IMR-90 (cell line): Measurements from ENCODE around the gene CDKL4. TPM values are rescaled to one million over a fixed set of nuclear protein-coding genes. Genes with fewer than 3 reads are reported as not detected.

Source experiments
- ATAC-seq: fragments of 200-7000 bp; cut with Tn5 transposase; 2 replicates; pipeline ENCODE4 v1.9.1; 2020; ENCODE audit warnings: low read depth, mild to moderate bottlenecking, moderate library complexity
- BruUV-seq: library from RNA; stranded (reverse); fragments of 400-500 nt; replicated peaks from 2 replicates; lab custom pipeline; 2021; lab: Mats Ljungman, UMichigan
- CTCF ChIA-PET: fragments of 300-600 bp; formaldehyde crosslinking; extraction: SDS; loops from one replicate; lab custom pipeline; 2021; ENCODE audit warnings: antibody characterized with exemption; lab: Yijun Ruan, JAX
- POLR2A ChIA-PET: fragments of 300-600 bp; sonication (Branson Sonifier 250); formaldehyde crosslinking; loops from one replicate; lab custom pipeline; 2022; ENCODE audit warnings: antibody characterized with exemption; ENCODE audit not compliant: unreplicated experiment; lab: Charles Lee
- DNase-seq: peaks from one replicate; pipeline ENCODE4 v3.0.0; 2013
- H2AFZ ChIP-seq: replicated peaks from 2 replicates; pipeline ENCODE3; 2013; ENCODE audit warnings: low read length, mild to moderate bottlenecking; ENCODE audit not compliant: poor library complexity
- H2AK5ac ChIP-seq: 2 replicates; pipeline ENCODE4 v1.6.1; 2013; ENCODE audit warnings: low read depth, low read length, inconsistent platforms
- H2AK9ac ChIP-seq: replicated peaks from 2 replicates; pipeline ENCODE3; 2013; ENCODE audit warnings: mild to moderate bottlenecking, low read depth, low read length, moderate library complexity; ENCODE audit not compliant: poor library complexity
- H2BK120ac ChIP-seq: 2 replicates; pipeline ENCODE4 v1.6.1; 2013; ENCODE audit warnings: low read depth, low read length, inconsistent platforms
- H2BK15ac ChIP-seq: 3 replicates; pipeline ENCODE4 v1.6.1; 2013; ENCODE audit warnings: low read depth, low read length, inconsistent platforms
- H2BK20ac ChIP-seq: 2 replicates; pipeline ENCODE4 v1.6.1; 2013; ENCODE audit warnings: low read depth, mild to moderate bottlenecking, inconsistent platforms, low read length, moderate library complexity
- H2BK5ac ChIP-seq: 2 replicates; pipeline ENCODE4 v1.6.1; 2013; ENCODE audit warnings: mild to moderate bottlenecking, low read depth, low read length, inconsistent platforms; ENCODE audit not compliant: poor library complexity, severe bottlenecking
- H3K14ac ChIP-seq: replicated peaks from 2 replicates; pipeline ENCODE4 v1.6.1; 2013; ENCODE audit warnings: low read depth, low read length, inconsistent platforms
- H3K18ac ChIP-seq: 2 replicates; pipeline ENCODE4 v1.6.1; 2013; ENCODE audit warnings: low read depth, low read length, control low read depth
- H3K23ac ChIP-seq: 2 replicates; pipeline ENCODE4 v1.6.1; 2013; ENCODE audit warnings: low read depth, low read length, inconsistent platforms
- H3K27ac ChIP-seq: 2 replicates; pipeline ENCODE4 v1.5.1; 2013; ENCODE audit warnings: mild to moderate bottlenecking, control low read depth, low read length; ENCODE audit not compliant: insufficient read depth
- H3K27me3 ChIP-seq: 2 replicates; pipeline ENCODE4 v1.6.1; 2013; ENCODE audit warnings: low read length; ENCODE audit not compliant: control insufficient read depth, insufficient read depth
- H3K36me3 ChIP-seq: 2 replicates; pipeline ENCODE4 v1.6.1; 2013; ENCODE audit warnings: low read length, mixed read lengths; ENCODE audit not compliant: control insufficient read depth, insufficient read depth
- H3K4ac ChIP-seq: 2 replicates; pipeline ENCODE4 v1.6.1; 2013; ENCODE audit warnings: low read depth, low read length, inconsistent platforms
- H3K4me1 ChIP-seq: 2 replicates; pipeline ENCODE4 v1.6.1; 2013; ENCODE audit warnings: low read length, mixed read lengths; ENCODE audit not compliant: control insufficient read depth, insufficient read depth
- H3K4me2 ChIP-seq: 2 replicates; pipeline ENCODE4 v1.6.1; 2013; ENCODE audit warnings: low read depth, mild to moderate bottlenecking, control low read depth, low read length, moderate library complexity
- H3K4me3 ChIP-seq: 2 replicates; pipeline ENCODE4 v1.5.1; 2013; ENCODE audit warnings: low read depth, mild to moderate bottlenecking, control low read depth, low read length, moderate library complexity; ENCODE audit not compliant: insufficient read depth
- H3K56ac ChIP-seq: 2 replicates; pipeline ENCODE4 v1.6.1; 2013; ENCODE audit warnings: low read length, inconsistent platforms; ENCODE audit not compliant: insufficient read depth; ENCODE audit errors: extremely low read depth
- H3K79me1 ChIP-seq, 2 experiments: 2 replicates each; pipeline ENCODE4 v1.6.1; 2013; ENCODE audit warnings: low read length in 2 of 2, inconsistent platforms in 1 of 2, low read depth in 1 of 2
- H3K9ac ChIP-seq: 2 replicates; pipeline ENCODE4 v1.6.1; 2013; ENCODE audit warnings: low read depth, low read length, control low read depth
- H3K9me1 ChIP-seq: 2 replicates; pipeline ENCODE4 v1.6.1; 2013; ENCODE audit warnings: low read length, inconsistent platforms; ENCODE audit not compliant: insufficient read depth
- H3K9me3 ChIP-seq: 2 replicates; pipeline ENCODE4 v1.6.1; 2013; ENCODE audit warnings: low read length; ENCODE audit not compliant: control insufficient read depth, insufficient read depth
- H4K20me1 ChIP-seq: 2 replicates; pipeline ENCODE4 v1.6.1; 2013; ENCODE audit warnings: low read length, inconsistent platforms; ENCODE audit not compliant: insufficient read depth
- H4K5ac ChIP-seq: 2 replicates; pipeline ENCODE4 v1.6.1; 2013; ENCODE audit warnings: mild to moderate bottlenecking, low read depth, low read length, control low read depth
- H4K8ac ChIP-seq, 2 experiments: 2 replicates each; pipeline ENCODE4 v1.6.1; 2013; ENCODE audit warnings: low read depth in 2 of 2, low read length in 2 of 2, control low read depth in 1 of 2, inconsistent platforms in 1 of 2
- H4K91ac ChIP-seq: 2 replicates; pipeline ENCODE4 v1.6.1; 2013; ENCODE audit warnings: low read depth, low read length, inconsistent platforms; ENCODE audit not compliant: insufficient read depth
- CEBPB ChIP-seq: IDR thresholded peaks from 2 replicates; pipeline ENCODE4 v1.6.1; 2012; ENCODE audit warnings: low read depth, low read length, improper control_type of control experiment
- POLR2A ChIP-seq: IDR thresholded peaks from 2 replicates; pipeline ENCODE4 v1.6.1; 2012; ENCODE audit warnings: mild to moderate bottlenecking, low read depth, low read length
- RAD21 ChIP-seq: IDR thresholded peaks from 2 replicates; pipeline ENCODE4 v1.6.1; 2012; ENCODE audit warnings: low read length, improper control_type of control experiment
- RCOR1 ChIP-seq: IDR thresholded peaks from 2 replicates; pipeline ENCODE4 v1.6.1; 2012; ENCODE audit warnings: mild to moderate bottlenecking, low read length, improper control_type of control experiment; ENCODE audit not compliant: insufficient replicate concordance
- RFX5 ChIP-seq: IDR thresholded peaks from 2 replicates; pipeline ENCODE4 v1.8.0; 2012; ENCODE audit warnings: low read depth, mild to moderate bottlenecking, low read length, moderate library complexity
- WGBS, 2 experiments: methylation state at CpG; one replicate each; pipeline versions ENCODE4 v1.1.5 to v1.1.7; 2013; ENCODE audit warnings: missing lambda C conversion rate in 2 of 2; ENCODE audit not compliant: insufficient read length in 1 of 2; ENCODE audit errors: extremely low coverage in 2 of 2; 5-methylcytosine and 5-hydroxymethylcytosine counted together
- dilution Hi-C: fragments of 300-500 bp; cut with HindIII; formaldehyde crosslinking; loops from one replicate; pipeline ENCODE4 v1.14.3; 2018; ENCODE audit warnings: low sequenced_read_pairs; ENCODE audit not compliant: unreplicated experiment
- in situ Hi-C: fragments of 300-500 bp; cut with MboI; formaldehyde crosslinking; loops from 3 replicates; pipeline ENCODE4 v1.14.3; 2019; ENCODE audit warnings: low sequenced_read_pairs, inconsistent platforms, mixed read lengths
- intact Hi-C: fragments of 100-400 bp; cut with micrococcal nuclease; formaldehyde crosslinking; loops from 2 replicates; pipeline ENCODE4 v1.10.0; 2022
- polyA plus RNA-seq, 3 experiments: library from polyadenylated mRNA; depleted of rRNA; stranded (reverse); fragments of >200 nt; gene quantifications; 2 replicates each; pipeline ENCODE4 v1.2.3, GENCODE V29; 2012; ENCODE audit warnings: low replicate concordance in 1 of 3
- total RNA-seq: library from RNA; depleted of rRNA; stranded (reverse); fragments of >200 nt; gene quantifications from 2 replicates; pipeline ENCODE4 v1.2.3, GENCODE V29; 2012

The CDKL4 gene
- total and polyA plus RNA-seq, 2 of the 4 experiments (the other 2 are of a cell fraction) = not detected

GRCh38 chr2:39215545-39215944 is 28.2 kb downstream of the CDKL4 start:
- Histone ChIP-seq H3K9me1 (no peaks in the 10 kb centered on the region), H3K4me1 (no peaks in the 10 kb centered on the region), H3K56ac (no peak overlapping the region), H2BK5ac (no peak overlapping the region), H2AFZ (no peak overlapping the region), H2BK20ac (no peak overlapping the region), H2AK5ac (no peak overlapping the region), H2BK120ac (no peak overlapping the region), H3K4me2 (no peak overlapping the region), H3K9ac (no peak overlapping the region), H3K27me3 (no peaks in the 10 kb centered on the region), H3K4ac (no peak overlapping the region), H3K36me3 (no peaks in the 10 kb centered on the region), H3K27ac (no peak overlapping the region), H3K18ac (no peak overlapping the region), H4K5ac (no peak overlapping the region), H3K14ac (no peak overlapping the region), H4K8ac (no peak overlapping the region), H3K9me3 (no peaks in the 10 kb centered on the region), H2BK15ac (no peak overlapping the region), H3K23ac (no peak overlapping the region), H3K4me3 (no peak overlapping the region), H2AK9ac (no peak overlapping the region), H4K91ac (no peak overlapping the region), H3K79me1 (no peaks in the 10 kb centered on the region), H4K20me1 (no peaks in the 10 kb centered on the region)
- ChIA-PET POLR2A (no interaction called here), CTCF (no interaction called here)
- in situ Hi-C loops (no loop called here), intact Hi-C loops (no loop called here), dilution Hi-C loops (loop anchor here (25.0 kb wide), 1 partner anchor 128 kb away; no protein-coding TSS in a partner anchor)
- TF ChIP-seq RAD21 = no peak
- TF ChIP-seq RFX5 = no peak
- no peak for TF ChIP-seq CEBPB
- TF ChIP-seq POLR2A = no peak
- TF ChIP-seq RCOR1 = no peak
- peak; percentile 54; the same call in 1 of the 2 replicates for ATAC-seq
- peak; percentile 21 for DNase-seq
- no TSS peak for BruUV-seq
- WGBS, 2 experiments = 83% methylated on average over 1 of the region's 2 CpGs; no CpG with 5 or more reads in 1 of the 2 experiments
